Fibroblast of upper back skin (primary cell): ENCODE data around the gene PRLR.

Source experiments
- DNase-seq: peaks from one replicate; pipeline ENCODE4 v3.0.0-alpha.2; 2013

PRLR gene

GRCh38 chr5:35026941-35027340, 203.3 kb downstream of the PRLR start:
- no peak for DNase-seq

- DNase-seq: no peak
Measured at GRCh38 chr5:35026280-35026840, 203.9 kb downstream of the PRLR start.

GRCh38 chr5:35024911-35025510, 205.3 kb downstream of the PRLR start:
- DNase-seq: no peak

- DNase-seq: no peak
Measured at GRCh38 chr5:35023391-35024178, 206.7 kb downstream of the PRLR start.

- no peak for DNase-seq
Measured at GRCh38 chr5:35016174-35017051, 213.9 kb downstream of the PRLR start.

- no peak for DNase-seq
Measured at GRCh38 chr5:35015063-35015462, 215.2 kb downstream of the PRLR start.

- DNase-seq: peak; percentile 49
Measured at GRCh38 chr5:35012796-35013195, 217.5 kb downstream of the PRLR start.

GRCh38 chr5:35012365-35012764, 217.9 kb downstream of the PRLR start:
- DNase-seq: no peak

- no peak for DNase-seq
Measured at GRCh38 chr5:35010676-35011075, 219.6 kb downstream of the PRLR start.

- peak; percentile 25 for DNase-seq
Measured at GRCh38 chr5:35009657-35010056, 220.6 kb downstream of the PRLR start.

GRCh38 chr5:35009019-35009418, 221.3 kb downstream of the PRLR start:
- no peak for DNase-seq

- no peak for DNase-seq
Measured at GRCh38 chr5:35004771-35005170, 225.5 kb downstream of the PRLR start.

- DNase-seq: no peak
Measured at GRCh38 chr5:35004200-35004599, 226.1 kb downstream of the PRLR start.

GRCh38 chr5:35003018-35003957, 227.0 kb downstream of the PRLR start:
- DNase-seq: peak; percentile 57

- DNase-seq: no peak
Measured at GRCh38 chr5:35002459-35002858, 227.8 kb downstream of the PRLR start.

GRCh38 chr5:35001842-35002241, 228.4 kb downstream of the PRLR start:
- no peak for DNase-seq
